Measurements from ENCODE around the gene GIMD1.

DNA sequence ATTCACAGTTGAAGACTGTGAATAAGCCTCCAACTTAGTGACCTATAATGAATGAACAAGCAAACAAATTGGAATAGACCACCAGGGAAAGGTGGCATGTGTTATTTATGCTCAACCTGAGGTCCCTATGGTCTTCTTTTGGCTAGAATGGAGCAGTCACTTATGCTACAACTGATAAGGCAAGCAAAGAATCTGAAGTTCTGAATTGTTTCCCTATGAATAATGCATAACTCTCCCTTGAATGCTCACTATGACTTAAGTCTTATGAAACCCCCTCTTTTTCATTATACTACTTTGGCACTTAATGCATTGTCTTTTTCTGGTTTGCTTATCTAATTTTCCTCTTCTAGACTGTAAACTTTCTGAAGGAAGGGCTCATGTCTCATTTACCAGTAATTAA, 2.6 kb downstream of the GIMD1 start:
- TF ChIP-seq CTCF (IDR thresholded peaks at IDR 0.05) (no peak), EP300 (IDR thresholded peaks at IDR 0.05) (no peak)

All from suprapubic skin (tissue), 3 donors.